Aorta (tissue), 5 donors: ENCODE measurements around the gene SLC6A6. TPM values are rescaled to one million over a fixed set of nuclear protein-coding genes. Genes with fewer than 3 reads are reported as not detected.

Experiments
- ATAC-seq: fragments of 200-7000 bp; cut with Tn5 transposase; one replicate; pipeline ENCODE4 v1.9.1; 2022; ENCODE audit warnings: moderate library complexity; ENCODE audit not compliant: low FRiP score
- DNase-seq, 2 donors: peaks; one replicate each; pipeline ENCODE4 v3.0.0-alpha.2; 2020
- H3K27ac ChIP-seq, 2 donors: one replicate each; pipeline ENCODE4 v1.5.1; 2013; ENCODE audit warnings: low read length in 2 of 2, mild to moderate bottlenecking in 2 of 2, moderate library complexity in 2 of 2, control low read depth in 1 of 2, inconsistent platforms in 1 of 2, low read depth in 1 of 2
- H3K27me3 ChIP-seq, 2 donors: one replicate each; pipeline ENCODE4 v1.6.1; 2013; ENCODE audit warnings: control low read depth in 1 of 2, low read length in 1 of 2, mild to moderate bottlenecking in 1 of 2, moderate library complexity in 1 of 2; ENCODE audit not compliant: insufficient read depth in 2 of 2, control insufficient read depth in 1 of 2
- H3K36me3 ChIP-seq, 2 donors: one replicate each; pipeline ENCODE4 v1.6.1; 2013; ENCODE audit warnings: control low read depth in 1 of 2, low read length in 1 of 2, mild to moderate bottlenecking in 1 of 2; ENCODE audit not compliant: insufficient read depth in 2 of 2, control insufficient read depth in 1 of 2
- H3K4me1 ChIP-seq, 2 donors: one replicate each; pipeline ENCODE4 v1.6.1; 2013; ENCODE audit warnings: low read length in 2 of 2, control low read depth in 1 of 2, mild to moderate bottlenecking in 1 of 2, moderate library complexity in 1 of 2; ENCODE audit not compliant: insufficient read depth in 2 of 2, control insufficient read depth in 1 of 2
- H3K4me3 ChIP-seq, 2 donors: one replicate each; pipeline ENCODE4 v1.5.1; 2013; ENCODE audit warnings: low read length in 2 of 2, control low read depth in 1 of 2, mild to moderate bottlenecking in 1 of 2
- H3K9me3 ChIP-seq: one replicate; pipeline ENCODE4 v1.6.1; 2013; ENCODE audit warnings: mild to moderate bottlenecking, low read length; ENCODE audit not compliant: control insufficient read depth
- WGBS, 2 donors: extraction: QIAGEN DNeasy Blood & Tissue Kit; methylation state at CpG; one replicate each; pipeline ENCODE4 v1.1.7; 2013; 5-methylcytosine and 5-hydroxymethylcytosine counted together
- intact Hi-C, 2 donors: fragments of 100-400 bp; cut with DNase I; formaldehyde crosslinking; loops; one replicate each; pipeline versions ENCODE4 v1.14.2 to v1.15.0; 2022
- polyA plus RNA-seq, 2 donors: library from polyadenylated mRNA; stranded (reverse); fragments of 200-250 nt; gene quantifications; one replicate each; pipeline ENCODE4 v1.2.3, GENCODE V29; 2013
- total RNA-seq, 2 donors: library from RNA; stranded (reverse); fragmentation: NEBNext Ultra II Directional; extraction: Animal tissue kit (Norgen Biotek cat#: 25700); gene quantifications; one replicate each; pipeline ENCODE4 v1.2.1, GENCODE V29; 2021
- donor health status: healthy with polysubstance abuse.
- donor health status: Bipolar disorder and iron deficiency.
- donor health status: DM: no; HTN: no; CAD: no.
- donor health status: DM: no; HTN: no; CAD: no.
- donor health status: DM: yes; HTN: yes; CAD: no.

The SLC6A6 gene
- total and polyA plus RNA-seq, 4 donors, result 5.3 to 62.2 (median 21.3) TPM

DNA sequence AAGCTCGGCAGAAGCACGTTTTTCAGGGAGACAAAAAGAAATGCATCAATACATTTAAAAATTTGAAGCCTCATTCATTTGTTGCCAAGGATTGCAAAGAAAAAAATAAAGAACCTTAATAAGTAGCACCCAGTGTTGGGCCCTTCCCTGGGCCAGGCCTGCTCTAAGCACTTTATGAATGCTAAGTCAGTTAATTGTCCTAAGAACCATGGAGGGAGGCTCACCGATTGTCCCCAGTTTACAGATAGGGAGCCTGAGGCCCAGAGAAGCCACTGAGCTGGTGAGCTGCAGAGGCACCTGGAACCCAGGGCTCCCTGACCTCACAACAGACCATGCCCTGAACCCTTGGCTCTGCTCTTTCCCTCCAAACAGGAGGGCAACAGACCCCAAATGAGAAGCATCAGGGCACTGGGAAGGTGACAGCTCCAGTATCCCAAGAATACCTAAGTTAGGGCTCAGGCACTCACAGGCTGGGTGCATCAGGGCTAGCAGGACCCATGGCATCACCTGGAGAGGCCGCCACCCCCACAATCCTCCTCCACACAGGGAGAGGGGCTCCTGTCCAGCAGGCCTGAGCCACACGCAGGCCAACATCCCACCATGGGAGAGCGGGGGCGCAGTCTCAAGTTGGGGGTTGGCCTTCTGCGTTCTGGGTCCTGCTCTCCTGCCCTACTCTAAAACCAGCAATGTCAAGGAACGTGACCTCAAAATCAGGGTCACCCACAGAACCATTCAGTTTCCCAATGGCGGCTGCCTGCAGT lies 133.8 kb downstream of the SLC6A6 start:
- Histone ChIP-seq H3K4me3 (no peak overlapping the region), H3K27ac (no peak overlapping the region), H3K9me3 (no peaks in the 10 kb centered on the region), H3K4me1 (no peaks in the 10 kb centered on the region), H3K27me3 (no peaks in the 10 kb centered on the region), H3K36me3 (no peaks in the 10 kb centered on the region)
- 91 to 92% methylated on average over 10 of the region's 10 CpGs for WGBS, 2 donors
- intact Hi-C loops, result no loop called here
- DNase-seq (peak; percentile 11 to 71), ATAC-seq (no peak)

- Histone ChIP-seq H3K36me3 (no peaks in the 10 kb centered on the region), H3K27me3 (no peaks in the 10 kb centered on the region), H3K9me3 (no peaks in the 10 kb centered on the region), H3K27ac (no peak overlapping the region), H3K4me1 (no peaks in the 10 kb centered on the region), H3K4me3 (no peak overlapping the region)
- DNase-seq, result peak in 1 of 2 donors; percentile 5
- 94 to 95% methylated on average over 12 of the region's 12 CpGs for WGBS, 2 donors
- ATAC-seq, result no peak
- intact Hi-C loops, result no loop called here
Observed at GRCh38 chr3:14536837-14537589, 134.6 kb downstream of the SLC6A6 start.

- H3K4me3 ChIP-seq, result no peak overlapping the region
- WGBS, 2 donors, result 93 to 94% methylated on average over 10 of the region's 10 CpGs
- H3K9me3 ChIP-seq, result no peaks in the 10 kb centered on the region
- ATAC-seq, result no peak
- no peaks in the 10 kb centered on the region for H3K36me3 ChIP-seq
- peak; percentile 28 to 68 for DNase-seq
- no peaks in the 10 kb centered on the region for H3K4me1 ChIP-seq
- H3K27me3 ChIP-seq, result no peaks in the 10 kb centered on the region
- no peak overlapping the region for H3K27ac ChIP-seq
- intact Hi-C loops, result no loop called here
Observed at GRCh38 chr3:14537590-14538450, 135.4 kb downstream of the SLC6A6 start.

- Histone ChIP-seq H3K36me3 (no peaks in the 10 kb centered on the region), H3K4me1 (no peaks in the 10 kb centered on the region), H3K9me3 (no peaks in the 10 kb centered on the region), H3K27ac (no peak overlapping the region), H3K27me3 (no peaks in the 10 kb centered on the region), H3K4me3 (no peak overlapping the region)
- WGBS, 2 donors, result 76 to 78% methylated on average over 3 of the region's 3 CpGs
- DNase-seq (peak; percentile 8 to 38), ATAC-seq (no peak)
- intact Hi-C loops, result no loop called here
Observed at GRCh38 chr3:14538451-14539088, 136.2 kb downstream of the SLC6A6 start.

Other genes starting within 250 kb of the SLC6A6 start
- 10 to 100 TPM; 29.7 to 36.7 TPM for gene XPC, start 224.0 kb upstream of the SLC6A6 start, total RNA-seq
- 10 to 100 TPM; 14.3 to 37.1 TPM for gene XPC, start 224.0 kb upstream of the SLC6A6 start, polyA plus RNA-seq
- gene LSM3, start 223.8 kb upstream of the SLC6A6 start, total RNA-seq, result 1 to 10 TPM; 7.1 to 9.0 TPM
- 10 to 100 TPM; 11.4 to 19.5 TPM for gene LSM3, start 223.8 kb upstream of the SLC6A6 start, polyA plus RNA-seq
- 1 to 10 TPM; 3.1 to 8.6 TPM for gene GRIP2, start 137.7 kb downstream of the SLC6A6 start, total RNA-seq
- gene GRIP2, start 137.7 kb downstream of the SLC6A6 start, polyA plus RNA-seq, result under 1 TPM; 0.50 to 0.61 TPM
- 10 to 100 TPM; 19.3 to 25.2 TPM for gene CCDC174, start 249.2 kb downstream of the SLC6A6 start, total RNA-seq
- gene CCDC174, start 249.2 kb downstream of the SLC6A6 start, polyA plus RNA-seq, result 10 to 100 TPM; 21.4 to 30.1 TPM